Hematopoietic multipotent progenitor cell treated with erythropoietin and hydrocortisone succinate and interleukin-3 and kit ligand, for 15 days (in vitro differentiated cells): Measurements from ENCODE around the gene PLXNA4.

Source experiments
- DNase-seq: peaks from one replicate; pipeline ENCODE4 v3.0.0-alpha.2; 2015; ENCODE audit warnings: low spot score

The PLXNA4 gene

GRCh38 chr7:132263151-132263550 is 313.1 kb downstream of the PLXNA4 start:
- no peak for DNase-seq

- DNase-seq = no peak
These were observed 314.2 kb downstream of the PLXNA4 start for GRCh38 chr7:132262160-132262470.

- DNase-seq = no peak
These were observed 314.7 kb downstream of the PLXNA4 start for GRCh38 chr7:132261327-132262159.

- no peak for DNase-seq
These were observed 318.0 kb downstream of the PLXNA4 start for GRCh38 chr7:132258231-132258630.

GRCh38 chr7:132257253-132257652 is 319.0 kb downstream of the PLXNA4 start:
- DNase-seq = no peak

GRCh38 chr7:132256721-132257212 is 319.5 kb downstream of the PLXNA4 start:
- DNase-seq = no peak

- no peak for DNase-seq
These were observed 320.4 kb downstream of the PLXNA4 start for GRCh38 chr7:132255898-132256297.

- DNase-seq = no peak
These were observed 321.0 kb downstream of the PLXNA4 start for GRCh38 chr7:132255115-132255797.

- no peak for DNase-seq
These were observed 321.8 kb downstream of the PLXNA4 start for GRCh38 chr7:132254455-132254854.

GRCh38 chr7:132252793-132253100 is 323.5 kb downstream of the PLXNA4 start:
- DNase-seq = no peak

GRCh38 chr7:132251327-132251659 is 325.0 kb downstream of the PLXNA4 start:
- no peak for DNase-seq

- no peak for DNase-seq
These were observed 325.6 kb downstream of the PLXNA4 start for GRCh38 chr7:132250480-132251326.

- DNase-seq = no peak
These were observed 326.9 kb downstream of the PLXNA4 start for GRCh38 chr7:132249256-132249971.

- no peak for DNase-seq
These were observed 327.4 kb downstream of the PLXNA4 start for GRCh38 chr7:132248841-132249240.

GRCh38 chr7:132247995-132248618 is 328.2 kb downstream of the PLXNA4 start:
- no peak for DNase-seq

GRCh38 chr7:132246591-132246990 is 329.7 kb downstream of the PLXNA4 start:
- DNase-seq = no peak

GRCh38 chr7:132245539-132245938 is 330.7 kb downstream of the PLXNA4 start:
- no peak for DNase-seq

GRCh38 chr7:132244903-132245480 is 331.3 kb downstream of the PLXNA4 start:
- no peak for DNase-seq

GRCh38 chr7:132243463-132243862 is 332.8 kb downstream of the PLXNA4 start:
- DNase-seq = no peak

GRCh38 chr7:132243051-132243450 is 333.2 kb downstream of the PLXNA4 start:
- no peak for DNase-seq

GRCh38 chr7:132242192-132242812 is 334.0 kb downstream of the PLXNA4 start:
- no peak for DNase-seq
